Stimulated activated CD8-positive, alpha-beta memory T cell treated with anti-CD3 and anti-CD28 coated beads, Interleukin-15, amount 100 ng/mL, for 1 hour (primary cell): ENCODE data around the gene F2RL3.
"Not testable (repeated sequence)": the region's sequence is repeated elsewhere in the genome, so short reads cannot be mapped to it uniquely, and the experiment has no call there.

Experiments
- DNase-seq: peaks from one replicate; pipeline ENCODE4 v3.0.0-alpha.2; 2020; ENCODE audit warnings: low read depth

Gene F2RL3

DNA sequence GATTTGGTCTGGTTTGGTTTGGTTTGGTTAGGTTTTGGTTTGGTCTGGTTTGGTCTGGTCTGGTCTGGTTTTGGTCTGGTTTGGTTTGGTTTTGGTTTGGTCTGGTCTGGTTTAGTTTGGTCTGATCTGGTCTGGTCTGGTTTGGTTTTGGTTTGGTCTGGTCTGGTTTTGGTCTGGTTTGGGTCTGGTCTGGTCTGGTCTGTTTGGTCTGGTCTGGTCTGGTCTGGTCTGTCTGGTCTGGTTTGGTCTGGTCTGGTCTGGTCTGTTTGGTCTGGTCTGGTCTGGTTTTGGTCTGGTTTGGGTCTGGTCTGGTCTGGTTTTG lies 13.9 kb upstream of the F2RL3 start:
- DNase-seq = not testable (repeated sequence)

- no peak for DNase-seq
These were observed 12.9 kb upstream of the F2RL3 start for GRCh38 chr19:16875584-16876555.

DNA sequence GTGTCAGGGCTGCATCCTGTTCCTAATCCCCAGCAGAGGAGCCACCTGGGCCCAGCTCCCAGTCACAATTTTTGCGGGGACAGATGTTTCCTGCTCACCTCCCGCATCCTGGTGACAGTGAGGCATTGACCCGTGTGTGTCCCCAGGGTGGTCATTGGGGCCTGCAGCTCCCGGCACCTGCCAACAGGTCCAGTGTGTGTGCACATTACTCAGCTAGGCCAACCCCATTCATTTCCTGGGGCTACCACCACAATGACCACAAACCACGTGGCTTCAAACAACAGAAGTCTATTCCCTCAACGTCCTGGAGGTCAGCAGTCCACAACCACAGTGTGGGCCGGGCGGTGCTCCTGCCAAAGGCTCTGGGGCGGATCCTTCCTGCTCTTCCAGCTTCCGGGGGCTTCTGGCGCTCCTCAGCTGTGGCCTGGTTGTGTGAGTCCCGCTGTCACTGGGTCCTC lies 11.9 kb upstream of the F2RL3 start:
- DNase-seq = no peak

GRCh38 chr19:16877581-16877980 lies 11.2 kb upstream of the F2RL3 start:
- no peak for DNase-seq

DNA sequence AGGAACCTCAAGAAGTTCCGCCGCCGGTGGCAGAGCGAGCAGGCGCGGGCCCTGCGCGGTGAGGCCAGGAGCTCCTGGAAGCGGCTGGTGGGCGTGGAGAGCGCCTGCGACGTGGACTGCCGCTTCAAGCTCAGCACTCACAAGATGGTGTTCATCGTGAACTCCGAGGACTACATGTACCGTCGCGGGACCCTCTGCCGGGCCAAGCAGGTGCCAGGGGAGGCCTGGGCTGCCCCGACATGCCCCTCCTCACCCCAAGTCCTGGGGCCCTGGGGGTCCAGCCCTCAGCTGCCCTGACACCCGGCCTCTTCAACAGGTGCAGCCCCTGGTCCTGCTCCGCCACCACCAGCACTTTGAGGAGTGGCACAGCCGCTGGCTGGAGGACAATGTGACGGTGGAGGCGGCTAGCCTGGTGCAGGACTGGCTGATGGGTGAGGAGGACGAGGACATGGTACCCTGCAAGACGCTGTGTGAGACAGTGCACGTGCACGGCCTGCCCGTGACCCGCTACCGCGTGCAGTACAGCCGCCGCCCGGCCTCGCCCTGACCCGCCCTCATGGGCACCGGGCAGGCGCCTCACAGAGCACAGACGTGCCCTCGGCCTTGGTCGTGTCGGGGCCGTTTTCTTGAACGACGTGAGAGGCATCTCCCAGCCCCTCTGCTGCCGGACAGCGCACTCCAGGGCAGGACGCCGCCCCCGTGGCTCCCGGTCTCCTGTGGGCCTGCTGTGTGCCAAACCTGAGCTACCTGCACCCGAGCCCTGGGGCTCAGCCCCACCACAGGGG lies 10.4 kb upstream of the F2RL3 start:
- no peak for DNase-seq

- DNase-seq = no peak
These were observed 7.8 kb upstream of the F2RL3 start for GRCh38 chr19:16880884-16881554.

DNA sequence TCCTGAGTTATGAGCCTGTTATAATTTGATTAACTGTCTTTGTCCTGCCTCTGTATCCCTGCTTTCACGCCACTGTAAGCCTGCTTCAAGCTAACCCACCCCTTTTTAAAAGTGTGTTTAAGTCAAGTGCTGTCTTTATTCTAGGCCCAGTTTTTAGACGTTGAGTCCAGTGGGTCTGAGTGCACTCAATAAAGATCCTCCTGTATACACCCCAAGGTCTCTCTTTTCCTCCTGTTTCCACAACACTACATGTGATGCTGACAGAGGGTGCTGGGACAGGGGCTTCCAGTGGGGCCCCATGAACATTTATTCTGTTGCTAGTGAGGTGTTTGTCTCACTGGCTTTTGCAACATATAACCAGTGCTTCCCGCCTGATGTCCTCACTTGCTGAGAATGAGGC lies 6.7 kb upstream of the F2RL3 start:
- DNase-seq = no peak

- DNase-seq = no peak
These were observed 5.3 kb upstream of the F2RL3 start for GRCh38 chr19:16883522-16883921.

DNA sequence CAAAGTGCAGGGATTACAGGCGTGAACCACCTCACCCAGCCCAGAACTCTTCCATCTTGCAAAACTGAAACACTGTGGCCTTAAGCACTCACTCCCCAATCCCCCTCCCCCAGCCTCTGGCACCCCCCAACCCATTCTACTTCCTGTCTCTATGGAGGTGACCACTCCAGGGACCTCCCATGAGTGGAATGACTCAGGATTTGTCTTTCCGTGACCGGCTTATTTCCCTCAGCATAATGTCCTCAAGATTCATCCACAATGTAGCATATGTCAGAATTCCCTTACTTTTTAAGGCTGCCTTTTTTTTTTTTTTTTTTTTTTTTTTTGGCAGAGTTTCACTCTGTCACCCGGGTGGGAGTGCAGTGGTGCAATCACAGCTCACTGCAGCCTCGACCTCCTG lies 3.6 kb upstream of the F2RL3 start:
- DNase-seq = no peak

DNA sequence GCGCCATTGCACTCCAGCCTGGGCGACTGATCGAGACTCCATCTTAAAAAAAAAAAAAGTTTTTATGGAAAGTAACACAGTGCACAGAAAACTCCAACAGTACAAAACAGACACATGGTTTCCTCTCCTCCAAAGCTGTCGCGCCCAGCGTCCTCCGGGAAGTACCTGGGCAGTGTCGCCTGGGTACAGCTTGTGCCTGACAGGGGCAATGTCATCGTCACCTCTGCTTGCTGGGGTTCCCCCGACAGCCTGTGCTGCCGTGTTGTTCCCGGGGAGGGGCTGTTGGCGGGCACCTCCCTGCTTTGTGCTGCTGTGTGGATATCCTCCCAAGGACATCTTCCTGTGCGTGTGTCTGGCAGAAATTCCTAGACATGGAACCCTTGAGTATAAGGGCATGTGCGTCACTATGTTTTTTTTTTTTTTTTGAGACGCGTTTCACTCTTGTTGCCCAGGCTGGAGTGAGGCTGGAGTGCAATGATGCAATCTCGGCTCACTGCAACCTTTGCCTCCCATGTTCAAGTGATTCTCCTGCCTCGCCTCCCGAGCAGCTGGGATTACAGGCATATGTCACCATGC lies 2.4 kb upstream of the F2RL3 start:
- DNase-seq = no peak

- DNase-seq = no peak
These were observed 1.2 kb upstream of the F2RL3 start for GRCh38 chr19:16887353-16888265.

DNA sequence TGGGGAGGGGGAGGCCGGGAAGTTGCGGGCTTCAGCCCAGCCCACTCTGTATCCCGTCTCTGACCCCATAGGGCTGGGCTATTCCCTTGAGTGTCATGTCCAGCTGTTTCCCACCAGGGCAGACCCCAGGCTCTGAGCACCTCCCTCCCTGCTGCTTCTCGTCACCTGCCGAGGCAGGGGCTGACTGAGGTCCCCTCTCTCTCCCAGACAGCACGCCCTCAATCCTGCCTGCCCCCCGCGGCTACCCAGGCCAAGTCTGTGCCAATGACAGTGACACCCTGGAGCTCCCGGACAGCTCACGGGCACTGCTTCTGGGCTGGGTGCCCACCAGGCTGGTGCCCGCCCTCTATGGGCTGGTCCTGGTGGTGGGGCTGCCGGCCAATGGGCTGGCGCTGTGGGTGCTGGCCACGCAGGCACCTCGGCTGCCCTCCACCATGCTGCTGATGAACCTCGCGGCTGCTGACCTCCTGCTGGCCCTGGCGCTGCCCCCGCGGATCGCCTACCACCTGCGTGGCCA lies 625 bp downstream of the F2RL3 start:
- no peak for DNase-seq

DNA sequence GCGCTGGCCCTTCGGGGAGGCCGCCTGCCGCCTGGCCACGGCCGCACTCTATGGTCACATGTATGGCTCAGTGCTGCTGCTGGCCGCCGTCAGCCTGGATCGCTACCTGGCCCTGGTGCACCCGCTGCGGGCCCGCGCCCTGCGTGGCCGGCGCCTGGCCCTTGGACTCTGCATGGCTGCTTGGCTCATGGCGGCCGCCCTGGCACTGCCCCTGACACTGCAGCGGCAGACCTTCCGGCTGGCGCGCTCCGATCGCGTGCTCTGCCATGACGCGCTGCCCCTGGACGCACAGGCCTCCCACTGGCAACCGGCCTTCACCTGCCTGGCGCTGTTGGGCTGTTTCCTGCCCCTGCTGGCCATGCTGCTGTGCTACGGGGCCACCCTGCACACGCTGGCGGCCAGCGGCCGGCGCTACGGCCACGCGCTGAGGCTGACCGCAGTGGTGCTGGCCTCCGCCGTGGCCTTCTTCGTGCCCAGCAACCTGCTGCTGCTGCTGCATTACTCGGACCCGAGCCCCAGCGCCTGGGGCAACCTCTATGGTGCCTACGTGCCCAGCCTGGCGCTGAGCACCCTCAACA lies 1.2 kb downstream of the F2RL3 start:
- no peak for DNase-seq

GRCh38 chr19:16890461-16891184 lies 1.8 kb downstream of the F2RL3 start:
- no peak for DNase-seq

GRCh38 chr19:16891696-16892382 lies 3.0 kb downstream of the F2RL3 start:
- no peak for DNase-seq

DNA sequence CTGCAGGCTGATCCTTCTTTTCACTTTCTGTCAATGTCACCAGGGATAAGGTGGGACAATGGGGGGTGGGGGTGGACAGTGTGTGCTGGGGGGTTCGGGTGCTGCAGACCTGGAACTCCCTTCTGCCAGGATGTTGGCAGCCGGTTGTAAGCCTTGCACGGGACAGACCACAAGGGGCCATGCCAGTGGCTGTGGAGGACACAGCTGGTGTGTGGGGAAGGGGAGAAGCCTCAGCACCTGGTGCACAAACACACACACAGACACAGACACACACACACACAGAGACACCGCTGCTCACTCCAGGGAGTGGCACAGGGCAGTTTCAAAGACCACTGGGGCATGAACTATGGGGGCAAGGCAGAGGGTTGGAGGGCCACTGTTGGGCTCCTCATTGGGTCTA lies 3.6 kb downstream of the F2RL3 start:
- no peak for DNase-seq

- DNase-seq = no peak
These were observed 4.3 kb downstream of the F2RL3 start for GRCh38 chr19:16892868-16893685.

DNA sequence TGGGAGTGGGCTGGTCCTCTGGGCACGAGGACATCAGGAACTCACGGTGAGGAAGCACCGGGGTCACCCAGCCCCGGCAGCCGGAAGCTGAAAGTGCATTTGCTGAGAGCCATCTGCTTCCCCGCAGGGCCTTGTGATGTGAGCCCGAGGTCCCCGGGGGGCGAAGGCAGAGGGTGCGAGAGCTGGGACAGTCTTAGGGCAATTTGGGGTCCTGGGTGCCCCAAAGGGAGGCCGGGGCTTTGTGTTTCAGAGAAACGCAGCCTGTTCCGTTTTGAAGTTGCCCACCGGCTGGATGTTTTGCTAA lies 4.8 kb downstream of the F2RL3 start:
- DNase-seq = no peak

DNA sequence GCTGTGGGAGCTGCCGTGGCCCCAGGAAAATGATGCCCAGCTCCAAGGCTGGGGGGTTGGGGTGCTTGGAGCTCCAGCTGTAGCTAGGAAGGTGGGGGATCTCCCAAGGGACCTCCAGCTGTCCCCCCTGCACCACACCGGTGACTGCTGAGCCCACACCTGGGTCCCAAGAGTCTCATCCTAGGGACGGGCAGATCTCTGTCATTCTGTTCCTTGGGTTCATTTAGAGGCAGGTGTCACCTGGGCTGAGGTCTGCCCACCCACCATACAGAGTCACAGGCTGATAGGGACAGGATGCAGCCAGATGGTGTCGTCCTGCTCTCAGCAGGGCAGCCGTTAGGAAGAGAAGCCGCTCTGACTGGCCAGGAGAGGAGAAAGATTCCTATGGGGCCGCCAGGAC lies 5.3 kb downstream of the F2RL3 start:
- DNase-seq = no peak
